Lung microvascular endothelial cell (primary cell): ENCODE data around the gene ZNF284. TPM values are rescaled to one million over a fixed set of nuclear protein-coding genes. Genes with fewer than 3 reads are reported as not detected.

ENCODE experiments used
- DNase-seq, 2 donors: peaks; one replicate each; pipeline versions ENCODE4 v3.0.0 to v3.0.0-alpha.2; 2010; ENCODE audit warnings: low read depth in 2 of 2
- total RNA-seq: library from RNA; depleted of rRNA; stranded (reverse); fragments of >200 nt; gene quantifications from 2 replicates; pipeline ENCODE4 v1.2.1, GENCODE V29; 2014

The ZNF284 gene
- total RNA-seq = 1.5 and 2.8 TPM in 2 replicates

- peak; percentile 77 to 89 for DNase-seq
These were observed at the start of gene ZNF284 for GRCh38 chr19:44071824-44072542. TSS of gene ZNF284 (plus strand) at chr19:44072159. CDS start at chr19:44076390, 4,231 bp downstream.

GRCh38 chr19:44024900-44025216 is 47.1 kb upstream of the ZNF284 start:
- no peak for DNase-seq

DNA sequence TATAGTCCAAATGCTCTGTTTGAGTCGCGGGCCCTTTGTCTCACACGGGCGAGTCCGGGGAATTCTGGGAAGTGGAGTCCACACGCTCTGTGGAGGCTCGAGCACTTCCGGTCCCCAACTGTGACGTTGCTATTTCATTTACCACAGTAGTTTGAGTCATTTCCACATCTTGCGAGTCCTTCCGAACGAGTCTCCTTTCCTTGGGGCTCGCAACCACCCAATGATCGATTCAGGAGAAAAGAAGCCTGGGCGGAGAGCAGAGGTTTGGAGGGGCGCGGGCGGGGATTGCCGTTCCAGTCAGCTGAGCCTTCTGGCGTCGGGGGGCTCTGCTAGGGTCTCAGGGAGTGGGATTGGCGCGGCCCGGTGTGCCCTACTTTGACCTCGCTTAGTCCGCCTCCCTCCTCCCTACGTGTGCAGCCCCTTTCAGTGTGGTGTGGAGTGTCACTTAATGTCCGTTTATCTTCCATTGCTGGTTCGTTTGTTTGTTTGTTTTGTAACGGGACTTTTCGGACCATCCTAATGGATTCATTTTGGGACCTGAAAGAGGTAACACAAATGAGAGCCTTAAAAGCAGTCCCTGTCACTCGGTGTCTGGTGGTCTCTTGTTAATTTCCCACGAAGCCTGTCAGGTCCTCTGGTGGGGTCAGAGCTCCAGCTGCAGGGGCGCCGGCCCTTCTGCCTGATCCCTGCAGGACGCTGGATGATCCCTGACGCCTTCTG is 46.6 kb upstream of the ZNF284 start, which contains the start of gene ZNF222:
TSS of gene ZNF222 (plus strand) at position 163 of the 720 bp plus-strand sequence. CDS start at position 221, 58 bp downstream.
- DNase-seq = peak; percentile 82 to 90

DNA sequence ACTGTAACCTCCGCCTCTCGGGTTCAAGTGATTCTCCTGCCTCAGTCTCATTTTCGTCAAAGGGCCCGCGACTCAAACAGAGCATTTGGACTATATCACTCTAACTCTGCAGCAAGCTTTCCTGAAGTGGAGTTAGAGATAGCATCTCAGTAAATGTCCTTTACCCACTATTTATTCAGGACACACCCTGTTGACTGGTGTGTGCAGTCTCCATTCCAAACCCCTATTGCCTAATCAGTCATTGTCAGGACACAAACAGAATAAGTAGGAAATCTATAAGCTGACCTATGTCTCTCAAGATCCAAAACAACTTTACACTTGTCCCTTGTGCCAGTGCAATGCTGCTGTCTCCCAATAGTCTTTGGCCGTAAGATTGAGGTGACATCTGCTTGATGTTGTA is 45.3 kb upstream of the ZNF284 start:
- no peak for DNase-seq

DNA sequence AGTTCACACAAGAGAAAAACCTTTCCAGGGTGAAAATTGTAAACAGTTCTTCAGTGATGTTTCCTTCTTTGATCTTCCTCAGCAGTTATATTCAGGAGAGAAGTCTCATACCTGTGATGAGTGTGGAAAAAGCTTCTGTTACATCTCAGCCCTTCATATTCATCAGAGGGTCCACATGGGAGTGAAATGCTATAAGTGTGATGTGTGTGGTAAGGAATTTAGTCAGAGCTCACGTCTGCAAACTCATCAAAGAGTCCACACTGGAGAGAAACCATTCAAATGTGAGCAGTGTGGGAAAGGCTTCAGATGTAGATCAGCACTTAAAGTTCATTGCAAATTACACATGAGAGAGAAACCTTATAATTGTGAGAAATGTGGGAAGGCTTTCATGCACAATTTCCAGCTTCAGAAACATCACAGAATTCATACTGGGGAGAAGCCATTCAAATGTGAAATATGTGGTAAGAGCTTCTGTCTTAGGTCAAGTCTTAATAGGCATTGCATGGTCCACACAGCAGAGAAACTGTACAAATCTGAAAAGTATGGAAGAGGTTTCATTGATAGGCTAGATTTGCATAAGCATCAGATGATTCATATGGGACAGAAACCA is 39.9 kb upstream of the ZNF284 start:
- no peak for DNase-seq

- no peak for DNase-seq
These were observed 29.8 kb upstream of the ZNF284 start for GRCh38 chr19:44042147-44042546.

DNA sequence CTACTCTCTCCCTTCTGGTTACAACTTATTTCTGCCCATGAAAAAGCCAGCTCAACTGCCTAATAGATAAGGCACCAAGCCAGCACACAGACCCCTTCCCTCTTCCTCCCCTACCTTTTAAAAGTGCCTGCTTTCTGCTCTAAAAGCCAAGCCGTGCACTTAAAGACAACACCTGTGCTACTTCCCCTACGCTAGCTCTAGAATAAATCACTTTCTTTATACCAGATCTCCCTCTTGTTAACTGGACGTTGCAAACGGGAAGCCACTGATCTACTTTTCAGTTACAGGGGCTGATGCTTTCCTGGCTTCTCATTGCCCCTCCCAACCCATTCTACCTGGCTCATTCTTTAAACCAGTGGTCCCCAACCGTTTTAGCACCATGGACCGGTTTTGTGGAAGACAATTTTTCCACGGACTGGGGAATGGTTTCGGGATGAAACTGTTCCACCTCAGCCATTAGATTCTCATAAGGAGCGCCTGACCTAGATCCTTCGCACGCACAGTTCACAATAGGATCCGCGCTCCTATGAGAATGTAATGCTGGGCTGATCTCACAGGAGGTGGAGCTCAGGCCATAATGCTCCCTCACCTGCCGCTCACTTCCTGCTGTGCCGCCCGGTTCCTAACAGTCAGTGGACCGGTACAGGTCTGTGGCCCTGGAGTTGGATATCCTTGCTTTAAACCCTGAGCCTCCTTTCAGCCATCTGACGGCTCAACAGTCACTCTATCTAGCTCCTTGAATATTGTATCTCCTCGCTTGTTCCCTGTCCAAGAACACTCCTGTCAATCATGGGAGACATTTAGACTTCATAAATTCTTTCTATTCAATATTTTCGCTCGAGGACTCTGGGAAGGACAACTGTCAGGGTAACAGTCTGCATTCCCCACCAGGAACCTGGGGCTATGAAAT is 21.0 kb upstream of the ZNF284 start:
- DNase-seq = peak; percentile 7 to 8

DNA sequence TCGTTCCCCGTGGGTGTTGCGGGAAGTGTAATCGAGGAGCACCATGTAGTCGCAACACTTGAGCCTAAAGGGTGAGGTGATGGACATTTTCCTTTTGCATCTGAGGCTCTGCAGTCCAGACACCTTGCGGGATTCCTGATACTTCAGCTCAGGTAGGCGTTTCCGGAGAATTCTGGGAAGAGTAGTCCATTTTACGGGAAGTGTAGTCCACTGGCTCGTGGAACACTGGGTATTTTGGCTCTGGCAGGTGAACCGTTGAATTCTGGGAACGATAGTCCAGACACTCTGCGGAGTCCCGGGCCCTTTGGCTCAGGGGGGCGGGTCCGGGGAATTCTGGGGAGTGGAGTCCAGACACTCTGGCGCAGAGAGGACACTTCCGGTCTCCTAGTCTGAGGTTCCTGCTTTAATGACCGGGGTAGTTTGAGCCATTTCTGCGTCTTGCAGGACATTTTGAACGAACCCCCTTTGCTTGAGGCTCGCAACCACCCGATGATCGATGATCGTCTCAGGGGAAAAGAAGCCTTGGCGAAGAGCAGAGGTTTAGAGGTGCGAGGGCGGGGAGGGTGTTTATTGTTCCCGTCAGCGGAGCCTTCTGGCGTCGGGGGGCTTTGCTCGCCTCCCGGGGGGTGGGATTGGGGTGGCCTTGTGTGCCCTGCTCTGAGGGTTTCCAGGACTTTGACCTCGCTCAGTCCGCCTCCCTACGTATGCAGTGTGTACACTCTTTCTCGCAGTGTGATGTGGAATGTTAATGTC is 20.1 kb upstream of the ZNF284 start, which contains the start of gene ZNF223:
TSS of gene ZNF223 (plus strand) at position 387 of the 753 bp plus-strand sequence. CDS start 3,141 bp downstream, outside the sequence.
- peak; percentile 91 to 92 for DNase-seq

GRCh38 chr19:44055870-44056269 is 16.1 kb upstream of the ZNF284 start:
- DNase-seq = no peak

GRCh38 chr19:44059229-44059628 is 12.7 kb upstream of the ZNF284 start:
- DNase-seq = no peak

GRCh38 chr19:44061038-44061437 is 10.9 kb upstream of the ZNF284 start:
- DNase-seq = no peak

DNA sequence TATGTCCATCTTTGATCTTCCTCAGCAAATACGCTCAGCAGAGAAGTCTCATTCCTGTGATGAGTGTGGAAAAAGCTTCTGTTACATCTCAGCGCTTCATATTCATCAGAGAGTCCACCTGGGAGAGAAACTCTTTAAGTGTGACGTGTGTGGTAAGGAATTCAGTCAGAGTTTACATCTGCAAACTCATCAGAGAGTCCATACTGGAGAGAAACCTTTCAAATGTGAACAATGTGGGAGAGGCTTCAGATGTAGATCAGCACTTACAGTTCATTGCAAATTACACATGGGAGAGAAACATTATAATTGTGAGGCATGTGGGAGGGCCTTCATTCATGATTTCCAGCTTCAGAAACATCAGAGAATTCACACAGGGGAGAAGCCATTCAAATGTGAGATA is 5.7 kb upstream of the ZNF284 start:
- DNase-seq = no peak

- no peak for DNase-seq
These were observed 2.5 kb upstream of the ZNF284 start for GRCh38 chr19:44069415-44069814.

GRCh38 chr19:44072543-44073401 is 813 bp downstream of the ZNF284 start:
- peak; percentile 13 to 15 for DNase-seq

- no peak for DNase-seq
These were observed 4.4 kb downstream of the ZNF284 start for GRCh38 chr19:44076325-44076724.

- no peak for DNase-seq
These were observed 20.1 kb downstream of the ZNF284 start for GRCh38 chr19:44092108-44092507.

- peak; percentile 92 to 94 for DNase-seq
These were observed 22.2 kb downstream of the ZNF284 start, which contains the start of gene ZNF224 for GRCh38 chr19:44093931-44094765. TSS of gene ZNF224 (plus strand) at chr19:44094361. CDS start at chr19:44097874, 3,513 bp downstream.

GRCh38 chr19:44107751-44108150 is 35.8 kb downstream of the ZNF284 start:
- no peak for DNase-seq

- no peak for DNase-seq
These were observed 37.5 kb downstream of the ZNF284 start for GRCh38 chr19:44109458-44109857.
